ENCODE measurements around the gene BCO2. TPM values are rescaled to one million over a fixed set of nuclear protein-coding genes. Genes with fewer than 3 reads are reported as not detected.

BCO2 gene
- total RNA-seq, 4 donors from 2014 or later: 2.9 to 5.8 (median 4.2) TPM

DNA sequence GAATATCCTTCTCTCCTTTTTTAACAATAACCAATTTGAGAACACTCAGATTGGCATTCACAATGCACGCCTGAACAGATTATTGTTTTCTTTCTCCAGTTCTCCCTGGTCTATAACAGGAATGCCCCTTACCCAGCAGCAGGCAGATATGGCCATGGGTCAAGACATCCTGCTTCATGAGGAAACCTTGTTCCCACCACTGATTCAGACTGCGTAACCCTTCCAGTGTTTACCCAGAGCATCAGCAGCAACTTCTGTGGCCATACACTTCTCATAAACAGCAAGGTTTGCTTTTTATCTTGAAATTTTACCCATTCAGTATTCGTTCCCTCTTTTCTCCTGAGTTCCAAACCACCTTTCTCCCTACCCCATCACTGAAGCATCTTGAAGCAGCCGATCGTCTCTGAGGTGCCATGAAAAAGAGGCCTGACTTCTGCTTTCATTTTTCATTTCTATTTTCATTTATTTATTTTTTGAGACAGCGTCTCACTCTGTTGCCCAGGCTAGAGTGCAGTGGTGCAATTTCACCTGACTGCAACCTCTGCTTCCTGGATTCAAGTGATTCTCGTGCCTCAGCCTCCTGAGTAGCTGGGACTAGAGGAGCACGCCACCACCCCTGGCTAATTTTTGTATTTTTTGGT, 60.6 kb downstream of the BCO2 start:
- ATAC-seq (no peak), DNase-seq (no peak)
- in situ Hi-C loops (cut with MboI; ENCODE audit: low sequenced_read_pairs in 4 of 4): no loop called here
- intact Hi-C loops (cut with DNase I; ENCODE audit: low total_unique reads): no loop called here
- Histone ChIP-seq H3K36me3 (peaks cover 0 to 53% of the 10 kb centered on the region in 2 donors), H3K27ac (no peak overlapping the region), H3K27me3 (no peaks in the 10 kb centered on the region), H3K9me3 (no peaks in the 10 kb centered on the region), H3K4me3 (no peak overlapping the region), H3K4me1 (no peaks in the 10 kb centered on the region)
- TF ChIP-seq POLR2A (IDR thresholded peaks at IDR 0.05): no peak
- TF ChIP-seq, protein P1, sequence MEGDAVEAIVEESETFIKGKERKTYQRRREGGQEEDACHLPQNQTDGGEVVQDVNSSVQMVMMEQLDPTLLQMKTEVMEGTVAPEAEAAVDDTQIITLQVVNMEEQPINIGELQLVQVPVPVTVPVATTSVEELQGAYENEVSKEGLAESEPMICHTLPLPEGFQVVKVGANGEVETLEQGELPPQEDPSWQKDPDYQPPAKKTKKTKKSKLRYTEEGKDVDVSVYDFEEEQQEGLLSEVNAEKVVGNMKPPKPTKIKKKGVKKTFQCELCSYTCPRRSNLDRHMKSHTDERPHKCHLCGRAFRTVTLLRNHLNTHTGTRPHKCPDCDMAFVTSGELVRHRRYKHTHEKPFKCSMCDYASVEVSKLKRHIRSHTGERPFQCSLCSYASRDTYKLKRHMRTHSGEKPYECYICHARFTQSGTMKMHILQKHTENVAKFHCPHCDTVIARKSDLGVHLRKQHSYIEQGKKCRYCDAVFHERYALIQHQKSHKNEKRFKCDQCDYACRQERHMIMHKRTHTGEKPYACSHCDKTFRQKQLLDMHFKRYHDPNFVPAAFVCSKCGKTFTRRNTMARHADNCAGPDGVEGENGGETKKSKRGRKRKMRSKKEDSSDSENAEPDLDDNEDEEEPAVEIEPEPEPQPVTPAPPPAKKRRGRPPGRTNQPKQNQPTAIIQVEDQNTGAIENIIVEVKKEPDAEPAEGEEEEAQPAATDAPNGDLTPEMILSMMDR (IDR thresholded peaks at IDR 0.05 in 4 of 5, conservative IDR thresholded peaks at IDR 0.05 in 1 of 5): no peak

- H3K27ac ChIP-seq: no peak overlapping the region
- H3K27me3 ChIP-seq: no peaks in the 10 kb centered on the region
- TF ChIP-seq POLR2A (IDR thresholded peaks at IDR 0.05): no peak
- TF ChIP-seq, protein P1 (IDR thresholded peaks at IDR 0.05 in 4 of 5, conservative IDR thresholded peaks at IDR 0.05 in 1 of 5): no peak
- intact Hi-C loops (cut with DNase I; ENCODE audit: low total_unique reads) (no loop called here), in situ Hi-C loops (cut with MboI; ENCODE audit: low sequenced_read_pairs in 4 of 4) (no loop called here)
- DNase-seq (no peak), ATAC-seq (no peak)
- no peaks in the 10 kb centered on the region for H3K9me3 ChIP-seq
- no peaks in the 10 kb centered on the region for H3K4me1 ChIP-seq
- no peak overlapping the region for H3K4me3 ChIP-seq
- peaks cover 0 to 60% of the 10 kb centered on the region in 2 donors for H3K36me3 ChIP-seq
Measured at GRCh38 chr11:112237451-112237850, 62.1 kb downstream of the BCO2 start.

GRCh38 chr11:112238041-112238440, 62.7 kb downstream of the BCO2 start:
- H3K4me3 ChIP-seq: no peak overlapping the region
- no peaks in the 10 kb centered on the region for H3K9me3 ChIP-seq
- in situ Hi-C loops (cut with MboI; ENCODE audit: low sequenced_read_pairs in 4 of 4) (no loop called here), intact Hi-C loops (cut with DNase I; ENCODE audit: low total_unique reads) (no loop called here)
- TF ChIP-seq POLR2A (IDR thresholded peaks at IDR 0.05): no peak
- TF ChIP-seq, protein P1 (IDR thresholded peaks at IDR 0.05 in 4 of 5, conservative IDR thresholded peaks at IDR 0.05 in 1 of 5): no peak
- ATAC-seq (no peak), DNase-seq (no peak)
- H3K36me3 ChIP-seq: peaks cover 0 to 54% of the 10 kb centered on the region in 2 donors
- no peak overlapping the region for H3K27ac ChIP-seq
- no peaks in the 10 kb centered on the region for H3K27me3 ChIP-seq
- H3K4me1 ChIP-seq: no peaks in the 10 kb centered on the region

- ATAC-seq: peak in 1 of 2 donors; percentile 42
- Histone ChIP-seq H3K27ac (no peak overlapping the region), H3K27me3 (no peaks in the 10 kb centered on the region), H3K4me3 (no peak overlapping the region), H3K9me3 (no peaks in the 10 kb centered on the region), H3K36me3 (peaks cover 0 to 21% of the 10 kb centered on the region in 2 donors), H3K4me1 (no peaks in the 10 kb centered on the region)
- in situ Hi-C loops (cut with MboI; ENCODE audit: low sequenced_read_pairs in 4 of 4): no loop called here
- no peak for TF ChIP-seq POLR2A (IDR thresholded peaks at IDR 0.05)
- TF ChIP-seq, protein P1 (IDR thresholded peaks at IDR 0.05 in 4 of 5, conservative IDR thresholded peaks at IDR 0.05 in 1 of 5): no peak
- intact Hi-C loops (cut with DNase I; ENCODE audit: low total_unique reads): no loop called here
- no peak for DNase-seq
Measured at GRCh38 chr11:112241486-112241885, 66.2 kb downstream of the BCO2 start.

GRCh38 chr11:112247201-112247600, 71.9 kb downstream of the BCO2 start:
- in situ Hi-C loops (cut with MboI; ENCODE audit: low sequenced_read_pairs in 4 of 4) (no loop called here), intact Hi-C loops (cut with DNase I; ENCODE audit: low total_unique reads) (no loop called here)
- H3K4me3 ChIP-seq: no peak overlapping the region
- TF ChIP-seq, protein P1 (IDR thresholded peaks at IDR 0.05 in 4 of 5, conservative IDR thresholded peaks at IDR 0.05 in 1 of 5): no peak
- TF ChIP-seq POLR2A (IDR thresholded peaks at IDR 0.05): no peak
- peaks cover 0 to 9% of the 10 kb centered on the region in 2 donors for H3K4me1 ChIP-seq
- H3K9me3 ChIP-seq: no peaks in the 10 kb centered on the region
- no peaks in the 10 kb centered on the region for H3K36me3 ChIP-seq
- DNase-seq: no peak
- no peak overlapping the region for H3K27ac ChIP-seq
- H3K27me3 ChIP-seq: no peaks in the 10 kb centered on the region
- peak in 1 of 2 donors; percentile 33 for ATAC-seq
